ENCODE results near the gene MOK. TPM values are rescaled to one million over a fixed set of nuclear protein-coding genes. Genes with fewer than 3 reads are reported as not detected.
A peak's percentile ranks its signal among the peaks of the same experiment; 100 is the strongest.

The MOK gene
- total and polyA plus RNA-seq, 2 donors (not counting 1 experiment from before 2014, with no cell fraction given): 4.3 to 4.7 TPM

DNA sequence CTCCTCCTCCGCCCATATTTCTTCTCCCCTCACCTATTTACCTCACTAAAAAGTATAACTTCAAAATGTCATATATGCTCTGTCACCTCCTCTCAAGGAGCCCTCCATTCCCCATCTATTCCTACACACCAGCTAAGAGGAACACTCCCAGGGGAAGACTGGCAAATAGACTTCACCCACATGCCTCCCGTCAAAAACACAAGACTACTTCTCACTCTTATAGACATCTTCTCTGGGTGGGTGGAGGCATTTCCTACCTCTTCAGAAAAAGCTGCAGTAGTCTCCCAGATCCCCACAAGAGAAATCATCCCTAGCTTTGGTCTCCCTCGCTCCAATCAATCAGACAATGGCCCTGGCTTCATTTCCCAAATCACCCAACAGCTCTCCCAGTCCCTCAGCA lies 66.2 kb downstream of the MOK start:
- no peaks in the 10 kb centered on the region for H3K79me2 ChIP-seq (ENCODE audit: control insufficient read depth, insufficient read depth, low read length)
- no peak for DNase-seq (ENCODE audit: low read depth in 2 of 2)
- no peaks in the 10 kb centered on the region for H3K4me1 ChIP-seq (ENCODE audit: control insufficient read depth, extremely low read depth, insufficient read depth, low read length)
- H3K9me3 ChIP-seq (ENCODE audit: control insufficient read depth, insufficient read depth, low read depth, low read length): no peaks in the 10 kb centered on the region
- H3K9ac ChIP-seq (ENCODE audit: insufficient read depth, low read length): no peak overlapping the region
- no peak overlapping the region for H2AFZ ChIP-seq (ENCODE audit: low read length)
- no peak overlapping the region for H3K4me2 ChIP-seq (ENCODE audit: extremely low read depth, insufficient read depth, low read length)
- H3K36me3 ChIP-seq (ENCODE audit: control insufficient read depth, insufficient read depth, low read length): no peaks in the 10 kb centered on the region
- TF ChIP-seq, protein P1, sequence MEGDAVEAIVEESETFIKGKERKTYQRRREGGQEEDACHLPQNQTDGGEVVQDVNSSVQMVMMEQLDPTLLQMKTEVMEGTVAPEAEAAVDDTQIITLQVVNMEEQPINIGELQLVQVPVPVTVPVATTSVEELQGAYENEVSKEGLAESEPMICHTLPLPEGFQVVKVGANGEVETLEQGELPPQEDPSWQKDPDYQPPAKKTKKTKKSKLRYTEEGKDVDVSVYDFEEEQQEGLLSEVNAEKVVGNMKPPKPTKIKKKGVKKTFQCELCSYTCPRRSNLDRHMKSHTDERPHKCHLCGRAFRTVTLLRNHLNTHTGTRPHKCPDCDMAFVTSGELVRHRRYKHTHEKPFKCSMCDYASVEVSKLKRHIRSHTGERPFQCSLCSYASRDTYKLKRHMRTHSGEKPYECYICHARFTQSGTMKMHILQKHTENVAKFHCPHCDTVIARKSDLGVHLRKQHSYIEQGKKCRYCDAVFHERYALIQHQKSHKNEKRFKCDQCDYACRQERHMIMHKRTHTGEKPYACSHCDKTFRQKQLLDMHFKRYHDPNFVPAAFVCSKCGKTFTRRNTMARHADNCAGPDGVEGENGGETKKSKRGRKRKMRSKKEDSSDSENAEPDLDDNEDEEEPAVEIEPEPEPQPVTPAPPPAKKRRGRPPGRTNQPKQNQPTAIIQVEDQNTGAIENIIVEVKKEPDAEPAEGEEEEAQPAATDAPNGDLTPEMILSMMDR (conservative IDR thresholded peaks at IDR 0.05 in 1 of 2, IDR thresholded peaks at IDR 0.05 in 1 of 2; ENCODE audit: low read depth in 1 of 2, low read length in 2 of 2): no peak
- TF ChIP-seq EZH2 (IDR thresholded peaks at IDR 0.05; ENCODE audit: low read length, missing control alignments): no peak
- H3K27me3 ChIP-seq (ENCODE audit: control insufficient read depth, insufficient read depth, low read length): peaks cover 2% of the 10 kb centered on the region
- no peak overlapping the region for H3K27ac ChIP-seq (ENCODE audit: insufficient read depth, low read length)
- H4K20me1 ChIP-seq (ENCODE audit: control insufficient read depth, extremely low read depth, insufficient read depth, low read length): no peaks in the 10 kb centered on the region
- H3K4me3 ChIP-seq (replicated peaks in 1 of 4; ENCODE audit: control extremely low read depth in 1 of 4, insufficient read depth in 1 of 4, low read depth in 3 of 4, low read length in 4 of 4): no peak overlapping the region

DNA sequence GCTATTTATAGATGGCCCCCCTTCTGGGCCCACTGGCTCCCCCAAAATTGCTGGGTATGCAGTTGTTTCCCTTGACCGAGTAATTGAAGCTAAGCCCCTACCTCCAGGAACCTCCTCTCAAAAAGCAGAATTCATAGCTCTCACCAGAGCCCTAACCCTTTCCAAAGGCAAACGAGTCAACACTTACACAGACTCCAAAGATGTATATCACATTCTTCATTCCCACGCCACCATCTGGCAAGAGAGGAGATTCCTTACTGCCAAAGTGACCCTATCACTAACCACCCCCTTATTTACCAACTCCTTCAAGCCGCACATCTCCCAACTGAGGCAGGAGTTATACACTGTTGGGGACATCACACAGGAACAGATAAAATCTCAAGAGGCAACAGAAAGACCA lies 66.8 kb downstream of the MOK start:
- peak in 1 of 2 donors; percentile 27 for DNase-seq (ENCODE audit: low read depth in 2 of 2)
- H3K4me1 ChIP-seq (ENCODE audit: control insufficient read depth, extremely low read depth, insufficient read depth, low read length): no peaks in the 10 kb centered on the region
- H3K27me3 ChIP-seq (ENCODE audit: control insufficient read depth, insufficient read depth, low read length): peaks cover 2% of the 10 kb centered on the region
- no peaks in the 10 kb centered on the region for H4K20me1 ChIP-seq (ENCODE audit: control insufficient read depth, extremely low read depth, insufficient read depth, low read length)
- H3K36me3 ChIP-seq (ENCODE audit: control insufficient read depth, insufficient read depth, low read length): no peaks in the 10 kb centered on the region
- no peak overlapping the region for H3K4me2 ChIP-seq (ENCODE audit: extremely low read depth, insufficient read depth, low read length)
- H3K9me3 ChIP-seq (ENCODE audit: control insufficient read depth, insufficient read depth, low read depth, low read length): no peaks in the 10 kb centered on the region
- H3K4me3 ChIP-seq (replicated peaks in 1 of 4; ENCODE audit: control extremely low read depth in 1 of 4, insufficient read depth in 1 of 4, low read depth in 3 of 4, low read length in 4 of 4): no peak overlapping the region
- no peak for TF ChIP-seq EZH2 (IDR thresholded peaks at IDR 0.05; ENCODE audit: low read length, missing control alignments)
- TF ChIP-seq, protein P1 (conservative IDR thresholded peaks at IDR 0.05 in 1 of 2, IDR thresholded peaks at IDR 0.05 in 1 of 2; ENCODE audit: low read depth in 1 of 2, low read length in 2 of 2): no peak
- no peaks in the 10 kb centered on the region for H3K79me2 ChIP-seq (ENCODE audit: control insufficient read depth, insufficient read depth, low read length)
- no peak overlapping the region for H3K9ac ChIP-seq (ENCODE audit: insufficient read depth, low read length)
- H3K27ac ChIP-seq (ENCODE audit: insufficient read depth, low read length): no peak overlapping the region
- no peak overlapping the region for H2AFZ ChIP-seq (ENCODE audit: low read length)

DNA sequence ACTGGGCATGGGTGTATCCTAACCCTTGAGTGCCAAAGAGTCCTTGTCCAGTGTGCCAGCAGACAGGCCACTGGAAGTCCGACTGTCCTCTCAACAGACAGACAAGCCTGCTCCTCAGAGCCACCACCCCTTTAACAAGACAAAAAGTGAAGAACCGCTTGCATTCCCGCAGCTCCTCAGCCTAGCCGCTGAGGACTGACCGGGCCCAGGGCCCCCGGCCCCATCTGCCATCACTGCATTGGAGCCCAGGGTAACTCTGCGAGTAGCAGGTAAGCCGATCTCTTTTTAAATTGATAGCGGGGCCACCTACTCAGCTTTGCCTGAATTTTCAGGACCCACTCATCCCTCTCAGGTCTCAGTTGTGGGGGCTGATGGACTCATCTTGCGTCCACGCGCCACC lies 68.9 kb downstream of the MOK start:
- H3K4me3 ChIP-seq (replicated peaks in 1 of 4; ENCODE audit: control extremely low read depth in 1 of 4, insufficient read depth in 1 of 4, low read depth in 3 of 4, low read length in 4 of 4): no peak overlapping the region

More for the DNA sequence above, 68.9 kb downstream of the MOK start:
- H3K27ac ChIP-seq (ENCODE audit: insufficient read depth, low read length): no peak overlapping the region
- H3K36me3 ChIP-seq (ENCODE audit: control insufficient read depth, insufficient read depth, low read length): no peaks in the 10 kb centered on the region
- no peak for DNase-seq (ENCODE audit: low read depth in 2 of 2)
- no peaks in the 10 kb centered on the region for H3K4me1 ChIP-seq (ENCODE audit: control insufficient read depth, extremely low read depth, insufficient read depth, low read length)
- H3K27me3 ChIP-seq (ENCODE audit: control insufficient read depth, insufficient read depth, low read length): peaks cover 2% of the 10 kb centered on the region
- no peaks in the 10 kb centered on the region for H3K79me2 ChIP-seq (ENCODE audit: control insufficient read depth, insufficient read depth, low read length)
- no peaks in the 10 kb centered on the region for H4K20me1 ChIP-seq (ENCODE audit: control insufficient read depth, extremely low read depth, insufficient read depth, low read length)
- H3K4me2 ChIP-seq (ENCODE audit: extremely low read depth, insufficient read depth, low read length): no peak overlapping the region
- TF ChIP-seq, protein P1 (conservative IDR thresholded peaks at IDR 0.05 in 1 of 2, IDR thresholded peaks at IDR 0.05 in 1 of 2; ENCODE audit: low read depth in 1 of 2, low read length in 2 of 2): no peak
- TF ChIP-seq EZH2 (IDR thresholded peaks at IDR 0.05; ENCODE audit: low read length, missing control alignments): no peak
- no peak overlapping the region for H3K9ac ChIP-seq (ENCODE audit: insufficient read depth, low read length)
- no peak overlapping the region for H2AFZ ChIP-seq (ENCODE audit: low read length)
- H3K9me3 ChIP-seq (ENCODE audit: control insufficient read depth, insufficient read depth, low read depth, low read length): no peaks in the 10 kb centered on the region
